A549 (cell line): ENCODE data around the gene KANSL1. TPM values are rescaled to one million over a fixed set of nuclear protein-coding genes. Genes with fewer than 3 reads are reported as not detected.

Experiments
- ATAC-seq, 2 experiments: fragments of 200-7000 bp in 1 of 2; fragments of >200 bp in 1 of 2; cut with Nextera tagmentation in 1 of 2; cut with Tn5 transposase in 1 of 2; 3 replicates each; pipeline versions ENCODE4 v1.8.0 to v1.9.1; 2018 to 2020; ENCODE audit warnings: mild to moderate bottlenecking in 1 of 2, moderate library complexity in 1 of 2
- CTCF ChIA-PET: fragments of 300-600 bp; sonication (Branson Sonifier 250); formaldehyde crosslinking; extraction: SDS; loops from one replicate; lab custom pipeline; 2021; ENCODE audit warnings: antibody characterized with exemption, inconsistent platforms; lab: Yijun Ruan, JAX
- POLR2A ChIA-PET: fragments of 350-600 bp; formaldehyde crosslinking; extraction: SDS; loops from one replicate; lab custom pipeline; 2021; ENCODE audit warnings: antibody characterized with exemption, inconsistent platforms; lab: Yijun Ruan, JAX
- DNase-seq, 2 experiments: peaks; one replicate each; pipeline versions ENCODE4 v3.0.0 to v3.0.0-alpha.2; 2011 to 2016; ENCODE audit warnings: low read depth in 1 of 2, low spot score in 1 of 2
- FAIRE-seq: peaks from 2 replicates; lab custom pipeline; 2011; peaks lifted over from hg19 to GRCh38; lab: Jason Lieb, UNC
- H3K27ac ChIP-seq, 2 experiments: fragments of >200 bp; sonication (Bioruptor Twin); formaldehyde crosslinking; 3 replicates each; pipeline ENCODE4 v1.5.1; 2016 to 2017
- H3K4me1 ChIP-seq: fragments of >200 bp; sonication (Bioruptor Twin); formaldehyde crosslinking; 3 replicates; pipeline ENCODE4 v1.6.1; 2016
- H3K4me2 ChIP-seq: fragments of >200 bp; sonication (Bioruptor Twin); formaldehyde crosslinking; 3 replicates; pipeline ENCODE4 v1.6.1; 2016
- H3K4me3 ChIP-seq: fragments of >200 bp; sonication (Bioruptor Twin); formaldehyde crosslinking; 3 replicates; pipeline ENCODE4 v1.5.1; 2016
- H3K9me3 ChIP-seq: fragments of >200 bp; sonication (Bioruptor Twin); formaldehyde crosslinking; 3 replicates; pipeline ENCODE4 v1.6.1; 2016
- CBX2 ChIP-seq: fragments of 200-600 bp; sonication (generic); IDR thresholded peaks from 2 replicates; pipeline ENCODE4 v1.6.1; 2016; ENCODE audit warnings: low read depth, mild to moderate bottlenecking, borderline replicate concordance
- CTCF ChIP-seq: fragments of >200 bp; sonication (Bioruptor Twin); formaldehyde crosslinking; IDR thresholded peaks from 3 replicates; pipeline ENCODE4 v1.5.1; 2016
- E2F6 ChIP-seq: IDR thresholded peaks from 2 replicates; pipeline ENCODE4 v1.6.1; 2012; ENCODE audit warnings: low read depth, borderline replicate concordance
- EHF ChIP-seq: fragments of 250-450 bp; sonication (Bioruptor Pico); IDR thresholded peaks from 2 replicates; pipeline ENCODE4 v1.5.0; 2020; ENCODE audit warnings: mild to moderate bottlenecking
- ESRRA ChIP-seq: fragments of 150-350 bp; IDR thresholded peaks from 2 replicates; pipeline ENCODE4 v1.6.1; 2014; ENCODE audit warnings: mild to moderate bottlenecking, low read length, borderline replicate concordance
- FOXS1 ChIP-seq: fragments of 250-450 bp; sonication (Bioruptor Pico); IDR thresholded peaks from 2 replicates; pipeline ENCODE4 v1.5.0; 2020; ENCODE audit warnings: mild to moderate bottlenecking, moderate library complexity
- HDAC2 ChIP-seq: fragments of 200-600 bp; sonication (generic); IDR thresholded peaks from 2 replicates; pipeline ENCODE4 v1.6.1; 2016
- HMGXB4 ChIP-seq: fragments of 250-450 bp; sonication (Bioruptor Pico); IDR thresholded peaks from 2 replicates; pipeline ENCODE4 v1.5.0; 2021; ENCODE audit warnings: mild to moderate bottlenecking, moderate library complexity, borderline replicate concordance
- HOXB5 ChIP-seq: fragments of 250-450 bp; sonication (Bioruptor Pico); IDR thresholded peaks from 2 replicates; pipeline ENCODE4 v1.5.0; 2020; ENCODE audit warnings: mild to moderate bottlenecking, moderate library complexity
- KDM5A ChIP-seq: fragments of 200-600 bp; sonication (generic); IDR thresholded peaks from 2 replicates; pipeline ENCODE4 v1.6.1; 2016; ENCODE audit warnings: antibody characterized with exemption, mild to moderate bottlenecking
- MAFK ChIP-seq: fragments of 450-650 bp; IDR thresholded peaks from 2 replicates; pipeline ENCODE4 v1.6.1; 2014; ENCODE audit not compliant: partially characterized antibody
- MYC ChIP-seq: IDR thresholded peaks from 2 replicates; pipeline ENCODE4 v1.6.1; 2012; ENCODE audit warnings: mild to moderate bottlenecking, inconsistent platforms, low read length, improper control_type of control experiment, borderline replicate concordance
- NFE2L2 ChIP-seq: fragments of 150-350 bp; conservative IDR thresholded peaks from 2 replicates; pipeline ENCODE4 v1.6.1; 2014; ENCODE audit warnings: low read length
- NPAS2 ChIP-seq: fragments of 250-450 bp; sonication (Bioruptor Pico); IDR thresholded peaks from 2 replicates; pipeline ENCODE4 v1.8.0; 2022; ENCODE audit warnings: mild to moderate bottlenecking, moderate library complexity, borderline replicate concordance
- REST ChIP-seq: fragments of 200-600 bp; sonication (generic); IDR thresholded peaks from 2 replicates; pipeline ENCODE4 v1.6.1; 2016; ENCODE audit warnings: antibody characterized with exemption, mild to moderate bottlenecking, moderate library complexity
- RFX5 ChIP-seq: fragments of 450-650 bp; IDR thresholded peaks from 2 replicates; pipeline ENCODE4 v1.7.1; 2014; ENCODE audit warnings: antibody characterized with exemption, mild to moderate bottlenecking, moderate library complexity
- SMC3 ChIP-seq: fragments of >200 bp; sonication (Bioruptor Twin); formaldehyde crosslinking; IDR thresholded peaks from 3 replicates; pipeline ENCODE4 v1.6.1; 2018; ENCODE audit warnings: inconsistent platforms
- TFCP2L1 ChIP-seq: fragments of 250-450 bp; sonication (Bioruptor Pico); IDR thresholded peaks from 2 replicates; pipeline ENCODE4 v1.5.0; 2021; ENCODE audit warnings: mild to moderate bottlenecking
- USF2 ChIP-seq: fragments of 450-650 bp; IDR thresholded peaks from 2 replicates; pipeline ENCODE4 v1.6.1; 2014; ENCODE audit warnings: antibody characterized with exemption
- ZNF302 ChIP-seq: fragments of 250-450 bp; sonication (Bioruptor Pico); IDR thresholded peaks from 2 replicates; pipeline ENCODE4 v1.9.0; 2021; ENCODE audit warnings: inconsistent platforms, mild to moderate bottlenecking, moderate library complexity
- WGBS: methylation state at CpG from one replicate; pipeline ENCODE4 v1.1.6; 2017; ENCODE audit errors: missing lambda C conversion rate; 5-methylcytosine and 5-hydroxymethylcytosine counted together
- polyA plus RNA-seq, 4 experiments: library from polyadenylated mRNA; depleted of rRNA in 3 of 4; stranded (reverse); fragments of >200 nt; fragmentation: RNase III in 1 of 4; extraction: RNeasy Plus Mini Kit Qiagen cat#74134 plus additional on column Dnase treatment in 1 of 4; gene quantifications; 2 replicates in 3 of 4; 3 replicates in 1 of 4; pipeline ENCODE4 v1.2.3, GENCODE V29; 2011 to 2017

Gene KANSL1
- polyA plus RNA-seq, 2 of the 4 experiments (the other 2 are of a cell fraction): 22.6 to 27.9 TPM

- FAIRE-seq (no peak), ATAC-seq (no peak), DNase-seq (no peak)
- Histone ChIP-seq H3K4me1 (peaks cover 8% of the 10 kb centered on the region; the same call in 2 of the 3 replicates), H3K9me3 (no peaks in the 10 kb centered on the region), H3K4me2 (no peak overlapping the region), H3K27ac (no peak overlapping the region), H3K4me3 (no peak overlapping the region)
- CTCF ChIA-PET: interaction anchor here (0.6 to 13.0 kb wide), 15 partner anchors 7 to 219 kb away, joined by 3 to 127 read pairs (median 4); partner anchors contain the start of gene KANSL1
- TF ChIP-seq ESRRA: no peak
- no peak for TF ChIP-seq MAFK
- TF ChIP-seq HMGXB4 (CRISPR knock-in tag): no peak
- no peak for TF ChIP-seq CBX2
- no peak for TF ChIP-seq SMC3
- no peak for TF ChIP-seq CTCF
- no peak for TF ChIP-seq ZNF302 (CRISPR knock-in tag)
- TF ChIP-seq MYC: no peak
- TF ChIP-seq HDAC2: no peak
- no peak for TF ChIP-seq USF2
- TF ChIP-seq NFE2L2: no peak
- TF ChIP-seq NPAS2: no peak
- no peak for TF ChIP-seq KDM5A
- TF ChIP-seq E2F6: no peak
- TF ChIP-seq HOXB5 (CRISPR knock-in tag): no peak
- TF ChIP-seq EHF (CRISPR knock-in tag): no peak
- no peak for TF ChIP-seq TFCP2L1
- TF ChIP-seq REST: no peak
- no peak for TF ChIP-seq FOXS1 (CRISPR knock-in tag)
- no peak for TF ChIP-seq RFX5
- 77% methylated on average over 9 of the region's 9 CpGs for WGBS
- POLR2A ChIA-PET: no interaction called here
These were observed 179.6 kb downstream of the KANSL1 start for GRCh38 chr17:46013502-46014165.
